ENCODE data around the gene PGP. TPM values are rescaled to one million over a fixed set of nuclear protein-coding genes. Genes with fewer than 3 reads are reported as not detected.

Gene PGP
- total and polyA plus RNA-seq, 2 of the 4 experiments (the other 2 are of a cell fraction) = 4.1 to 9.4 TPM

DNA sequence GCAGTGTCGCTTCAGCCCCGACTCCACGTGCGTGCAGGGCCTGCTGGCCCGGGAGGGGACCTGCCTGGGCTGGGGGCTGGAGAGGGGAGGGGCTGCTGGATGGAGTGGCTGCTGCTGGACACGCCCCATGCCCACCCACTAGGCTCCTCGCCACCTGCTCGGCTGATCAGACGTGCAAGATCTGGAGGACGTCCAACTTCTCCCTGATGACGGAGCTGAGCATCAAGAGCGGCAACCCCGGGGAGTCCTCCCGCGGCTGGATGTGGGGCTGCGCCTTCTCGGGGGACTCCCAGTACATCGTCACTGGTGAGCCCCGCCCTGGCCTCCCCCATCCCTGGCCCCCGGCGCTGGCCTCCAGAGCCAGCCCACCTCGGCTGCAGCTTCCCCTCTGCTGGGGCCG, 6.3 kb downstream of the PGP start:
- no peak overlapping the region for H3K56ac ChIP-seq (ENCODE audit: extremely low read depth, insufficient read depth, low read length)
- H3K27me3 ChIP-seq (ENCODE audit: control insufficient read depth, insufficient read depth, low read length) = no peaks in the 10 kb centered on the region
- intact Hi-C loops (cut with micrococcal nuclease) (no loop called here), dilution Hi-C loops (cut with HindIII; ENCODE audit: low sequenced_read_pairs, unreplicated experiment) (no loop called here), in situ Hi-C loops (cut with MboI; ENCODE audit: low sequenced_read_pairs) (no loop called here)
- POLR2A ChIA-PET (ENCODE audit: unreplicated experiment) = no interaction called here
- H3K18ac ChIP-seq (ENCODE audit: low read depth, low read length) = no peak overlapping the region
- WGBS, 2 experiments (ENCODE audit: extremely low coverage in 2 of 2, insufficient read length in 1 of 2) = 73% methylated on average over 10 of the region's 23 CpGs; no CpG with 5 or more reads in 1 of the 2 experiments
- peaks cover 11% of the 10 kb centered on the region for H3K4me1 ChIP-seq (ENCODE audit: control insufficient read depth, insufficient read depth, low read length)
- peaks cover 28% of the 10 kb centered on the region for H3K36me3 ChIP-seq (ENCODE audit: control insufficient read depth, insufficient read depth, low read length)
- TF ChIP-seq CTCF (conservative IDR thresholded peaks at IDR 0.05; ENCODE audit: low read depth, low read length) = no peak
- TF ChIP-seq RAD21 (IDR thresholded peaks at IDR 0.05; ENCODE audit: low read length) = no peak
- TF ChIP-seq CHD1 (IDR thresholded peaks at IDR 0.05; ENCODE audit: low read depth, low read length) = no peak
- no peak for TF ChIP-seq RCOR1 (IDR thresholded peaks at IDR 0.05; ENCODE audit: insufficient replicate concordance, low read length)
- TF ChIP-seq MAFK (IDR thresholded peaks at IDR 0.05; ENCODE audit: low read depth, low read length) = no peak
- TF ChIP-seq SMC3 (IDR thresholded peaks at IDR 0.05; ENCODE audit: low read depth, low read length) = no peak
- TF ChIP-seq USF2 (IDR thresholded peaks at IDR 0.05; ENCODE audit: low read depth, low read length) = no peak
- no peak for TF ChIP-seq FOS (IDR thresholded peaks at IDR 0.05; ENCODE audit: low read depth, low read length)
- no peak for TF ChIP-seq RFX5 (IDR thresholded peaks at IDR 0.05; ENCODE audit: low read depth, low read length)
- no peak for TF ChIP-seq MXI1 (IDR thresholded peaks at IDR 0.05; ENCODE audit: borderline replicate concordance, low read depth, low read length)
- no peak for TF ChIP-seq MAZ (IDR thresholded peaks at IDR 0.05; ENCODE audit: borderline replicate concordance, low read depth, low read length)
- TF ChIP-seq BHLHE40 (IDR thresholded peaks at IDR 0.05; ENCODE audit: low read depth, low read length) = no peak
- no peak for TF ChIP-seq CEBPB (IDR thresholded peaks at IDR 0.05; ENCODE audit: low read depth, low read length)
- no peak for TF ChIP-seq NFE2L2 (IDR thresholded peaks at IDR 0.05; ENCODE audit: low read depth, low read length)
- no peak for TF ChIP-seq POLR2A (IDR thresholded peaks at IDR 0.05; ENCODE audit: low read depth, low read length)
- TF ChIP-seq, protein P1, sequence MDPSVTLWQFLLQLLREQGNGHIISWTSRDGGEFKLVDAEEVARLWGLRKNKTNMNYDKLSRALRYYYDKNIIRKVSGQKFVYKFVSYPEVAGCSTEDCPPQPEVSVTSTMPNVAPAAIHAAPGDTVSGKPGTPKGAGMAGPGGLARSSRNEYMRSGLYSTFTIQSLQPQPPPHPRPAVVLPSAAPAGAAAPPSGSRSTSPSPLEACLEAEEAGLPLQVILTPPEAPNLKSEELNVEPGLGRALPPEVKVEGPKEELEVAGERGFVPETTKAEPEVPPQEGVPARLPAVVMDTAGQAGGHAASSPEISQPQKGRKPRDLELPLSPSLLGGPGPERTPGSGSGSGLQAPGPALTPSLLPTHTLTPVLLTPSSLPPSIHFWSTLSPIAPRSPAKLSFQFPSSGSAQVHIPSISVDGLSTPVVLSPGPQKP (IDR thresholded peaks at IDR 0.05; ENCODE audit: borderline replicate concordance, low read depth, low read length) = no peak
- no peak overlapping the region for H2AK9ac ChIP-seq (replicated peaks; ENCODE audit: low read depth, low read length, poor library complexity)
- H2AFZ ChIP-seq (replicated peaks; ENCODE audit: low read length, poor library complexity) = no peak overlapping the region
- H3K4ac ChIP-seq (ENCODE audit: low read depth, low read length) = no peak overlapping the region
- H3K27ac ChIP-seq (ENCODE audit: insufficient read depth, low read length) = no peak overlapping the region
- no peak overlapping the region for H2BK120ac ChIP-seq (ENCODE audit: low read depth, low read length)
- H4K20me1 ChIP-seq (ENCODE audit: insufficient read depth, low read length) = peaks cover 16% of the 10 kb centered on the region
- H3K4me3 ChIP-seq (ENCODE audit: insufficient read depth, low read depth, low read length) = no peak overlapping the region
- no peak overlapping the region for H2BK20ac ChIP-seq (ENCODE audit: low read depth, low read length)
- peaks cover 6% of the 10 kb centered on the region; the same call in 1 of the 2 replicates for H3K9me1 ChIP-seq (ENCODE audit: insufficient read depth, low read length)
- peaks cover 22 to 43% of the 10 kb centered on the region in 2 experiments for H3K79me1 ChIP-seq (ENCODE audit: low read depth in 1 of 2, low read length in 2 of 2)
- no peak overlapping the region for H3K4me2 ChIP-seq (ENCODE audit: low read depth, low read length)
- H3K9me3 ChIP-seq (ENCODE audit: control insufficient read depth, insufficient read depth, low read length) = no peaks in the 10 kb centered on the region
- H2BK5ac ChIP-seq (ENCODE audit: low read depth, low read length, poor library complexity, severe bottlenecking) = no peak overlapping the region
- no TSS peak for BruUV-seq (replicated peaks)
- CTCF ChIA-PET = no interaction called here
- ATAC-seq (ENCODE audit: low read depth) (no peak), DNase-seq (no peak)
- no peak overlapping the region for H4K8ac ChIP-seq (ENCODE audit: low read depth in 2 of 2, low read length in 2 of 2)
- no peak overlapping the region for H2BK15ac ChIP-seq (ENCODE audit: low read depth, low read length)
- H2AK5ac ChIP-seq (ENCODE audit: low read depth, low read length) = no peak overlapping the region
- no peak overlapping the region for H4K5ac ChIP-seq (ENCODE audit: low read depth, low read length)
- no peak overlapping the region for H3K14ac ChIP-seq (replicated peaks; ENCODE audit: low read depth, low read length)
- no peak overlapping the region for H4K91ac ChIP-seq (ENCODE audit: insufficient read depth, low read depth, low read length)
- no peak overlapping the region for H3K23ac ChIP-seq (ENCODE audit: low read depth, low read length)
- H3K9ac ChIP-seq (ENCODE audit: low read depth, low read length) = no peak overlapping the region
